Body of pancreas (tissue), 4 donors: Measurements from ENCODE around the gene GGT7. TPM values are rescaled to one million over a fixed set of nuclear protein-coding genes. Genes with fewer than 3 reads are reported as not detected.
"Not testable (repeated sequence)": the region's sequence is repeated elsewhere in the genome, so short reads cannot be mapped to it uniquely, and the experiment has no call there.

Source experiments
- ATAC-seq: fragments of 150-250 bp; one replicate; pipeline ENCODE4 v1.9.1; 2016
- DNase-seq, 4 donors: peaks; one replicate each; pipeline ENCODE4 v3.0.0-alpha.2; 2019
- H3K27ac ChIP-seq, 4 donors: fragments of 200-600 bp; sonication (generic); 1 replicate in 3 of 4; 2 replicates in 1 of 4; pipeline versions ENCODE4 v1.5.1 to v1.6.1; 2016 to 2019; ENCODE audit warnings: mild to moderate bottlenecking in 1 of 4, mixed read lengths in 1 of 4, moderate library complexity in 1 of 4
- H3K27me3 ChIP-seq, 2 donors: fragments of 200-600 bp; sonication (generic); one replicate each; pipeline ENCODE4 v1.6.0; 2016; ENCODE audit warnings: mild to moderate bottlenecking in 1 of 2
- H3K36me3 ChIP-seq, 2 donors: fragments of 200-600 bp; sonication (generic); replicated peaks in 1 of 2; 2 replicates each; pipeline ENCODE4 v1.5.1; 2016; ENCODE audit warnings: low read depth in 2 of 2; ENCODE audit not compliant: insufficient read depth in 1 of 2
- H3K4me1 ChIP-seq: fragments of 200-600 bp; sonication (generic); one replicate; pipeline ENCODE4 v1.6.0; 2016
- H3K4me3 ChIP-seq, 2 donors: fragments of 200-600 bp; sonication (generic); 1 replicate in 1 of 2; 2 replicates in 1 of 2; pipeline ENCODE4 v1.5.1; 2016 to 2019
- H3K9me3 ChIP-seq, 3 donors: fragments of 200-600 bp; sonication (generic); 1 replicate in 2 of 3; 2 replicates in 1 of 3; pipeline ENCODE4 v1.5.1; 2016
- CTCF ChIP-seq, 7 experiments: fragments of 450-650 bp in 4 of 7; fragments of 200-600 bp in 3 of 7; sonication (generic) in 3 of 7; IDR thresholded peaks; one replicate each; pipeline ENCODE4 v1.5.1; 2016 to 2019; ENCODE audit warnings: antibody characterized with exemption in 7 of 7
- POLR2A ChIP-seq, 3 donors: fragments of 450-650 bp; IDR thresholded peaks; one replicate each; pipeline ENCODE4 v1.6.1; 2016; ENCODE audit warnings: antibody characterized with exemption in 3 of 3, mild to moderate bottlenecking in 2 of 3
- WGBS, 2 donors: methylation state at CpG; one replicate each; pipeline ENCODE4 v1.1.5; 2017; 5-methylcytosine and 5-hydroxymethylcytosine counted together
- intact Hi-C: fragments of 100-400 bp; cut with DNase I; formaldehyde crosslinking; loops from one replicate; pipeline ENCODE4 v1.15.1; 2023
- total RNA-seq, 2 donors: library from RNA; depleted of rRNA; stranded (reverse); fragments of >200 nt; gene quantifications; one replicate each; pipeline ENCODE4 v1.1.0, GENCODE V29; 2016

Gene GGT7
- total RNA-seq, 2 donors from 2014 or later, result 19.2 to 22.7 TPM

- Histone ChIP-seq H3K27me3 (no peaks in the 10 kb centered on the region), H3K4me3 (no peak overlapping the region), H3K27ac (no peak overlapping the region), H3K9me3 (no peaks in the 10 kb centered on the region), H3K4me1 (peaks cover 17% of the 10 kb centered on the region), H3K36me3 (no peaks in the 10 kb centered on the region)
- TF ChIP-seq CTCF (IDR thresholded peaks at IDR 0.05) (no peak), POLR2A (IDR thresholded peaks at IDR 0.05) (no peak)
- 43 to 47% methylated on average over 4 of the region's 4 CpGs for WGBS, 2 donors
- ATAC-seq (no peak), DNase-seq (no peak)
- intact Hi-C loops, result no loop called here
Observed at GRCh38 chr20:34915749-34916455, 43.2 kb upstream of the GGT7 start.

GRCh38 chr20:34915131-34915530 is 42.5 kb upstream of the GGT7 start:
- intact Hi-C loops, result no loop called here
- TF ChIP-seq CTCF (IDR thresholded peaks at IDR 0.05) (no peak), POLR2A (IDR thresholded peaks at IDR 0.05) (no peak)
- Histone ChIP-seq H3K36me3 (no peaks in the 10 kb centered on the region), H3K4me1 (peaks cover 17% of the 10 kb centered on the region), H3K27ac (no peak overlapping the region), H3K27me3 (no peaks in the 10 kb centered on the region), H3K9me3 (no peaks in the 10 kb centered on the region), H3K4me3 (no peak overlapping the region)
- no peak for ATAC-seq
- DNase-seq, result no peak
- WGBS, 2 donors, result 85 to 90% methylated on average over 4 of the region's 4 CpGs

- WGBS, 2 donors, result 35 to 43% methylated on average over 7 of the region's 7 CpGs
- no peak for TF ChIP-seq POLR2A (IDR thresholded peaks at IDR 0.05)
- TF ChIP-seq CTCF (IDR thresholded peaks at IDR 0.05), result no peak
- no peaks in the 10 kb centered on the region for H3K27me3 ChIP-seq
- intact Hi-C loops, result no loop called here
- no peaks in the 10 kb centered on the region for H3K36me3 ChIP-seq
- peak overlapping the region; percentile 41 to 72 (median 50) for H3K27ac ChIP-seq
- peaks cover 17% of the 10 kb centered on the region for H3K4me1 ChIP-seq
- H3K4me3 ChIP-seq, result no peak overlapping the region
- DNase-seq (peak; percentile 41 to 59 (median 56)), ATAC-seq (peak; percentile 82)
- H3K9me3 ChIP-seq, result no peaks in the 10 kb centered on the region
Observed at GRCh38 chr20:34907616-34908469, 35.2 kb upstream of the GGT7 start.

GRCh38 chr20:34904202-34904621 is 31.6 kb upstream of the GGT7 start:
- Histone ChIP-seq H3K9me3 (no peaks in the 10 kb centered on the region), H3K27ac (no peak overlapping the region), H3K27me3 (no peaks in the 10 kb centered on the region), H3K4me3 (no peak overlapping the region), H3K4me1 (peaks cover 17% of the 10 kb centered on the region), H3K36me3 (no peaks in the 10 kb centered on the region)
- TF ChIP-seq CTCF (IDR thresholded peaks at IDR 0.05) (no peak), POLR2A (IDR thresholded peaks at IDR 0.05) (no peak)
- DNase-seq, result no peak
- intact Hi-C loops, result no loop called here
- no peak for ATAC-seq
- 32 to 40% methylated on average over 3 of the region's 3 CpGs for WGBS, 2 donors

- H3K36me3 ChIP-seq, H3K9me3 ChIP-seq, H3K27ac ChIP-seq, intact Hi-C loops, ATAC-seq, H3K27me3 ChIP-seq, H3K4me3 ChIP-seq, DNase-seq: not testable (repeated sequence)
- 90% methylated on average over 2 of the region's 26 CpGs; no CpG with 5 or more reads in 1 of the 2 donors for WGBS, 2 donors
- H3K4me1 ChIP-seq, result peaks cover 11% of the 10 kb centered on the region
Observed at GRCh38 chr20:34898731-34899130, 26.1 kb upstream of the GGT7 start.

GRCh38 chr20:34898129-34898528 is 25.5 kb upstream of the GGT7 start:
- H3K4me3 ChIP-seq, ATAC-seq, DNase-seq, H3K27me3 ChIP-seq, H3K27ac ChIP-seq, intact Hi-C loops, H3K9me3 ChIP-seq, H3K36me3 ChIP-seq: not testable (repeated sequence)
- H3K4me1 ChIP-seq, result peaks cover 11% of the 10 kb centered on the region
- 60 to 96% methylated on average over 2 to 3 of the region's 3 CpGs for WGBS, 2 donors
